GM19193 (cell line): ENCODE measurements around the gene UBAP1L.

Experiments
- POLR2A ChIP-seq: IDR thresholded peaks from 4 replicates; pipeline ENCODE4 v1.6.1; 2011; ENCODE audit not compliant: insufficient read depth, insufficient read length; ENCODE audit errors: extremely low read depth

UBAP1L gene

DNA sequence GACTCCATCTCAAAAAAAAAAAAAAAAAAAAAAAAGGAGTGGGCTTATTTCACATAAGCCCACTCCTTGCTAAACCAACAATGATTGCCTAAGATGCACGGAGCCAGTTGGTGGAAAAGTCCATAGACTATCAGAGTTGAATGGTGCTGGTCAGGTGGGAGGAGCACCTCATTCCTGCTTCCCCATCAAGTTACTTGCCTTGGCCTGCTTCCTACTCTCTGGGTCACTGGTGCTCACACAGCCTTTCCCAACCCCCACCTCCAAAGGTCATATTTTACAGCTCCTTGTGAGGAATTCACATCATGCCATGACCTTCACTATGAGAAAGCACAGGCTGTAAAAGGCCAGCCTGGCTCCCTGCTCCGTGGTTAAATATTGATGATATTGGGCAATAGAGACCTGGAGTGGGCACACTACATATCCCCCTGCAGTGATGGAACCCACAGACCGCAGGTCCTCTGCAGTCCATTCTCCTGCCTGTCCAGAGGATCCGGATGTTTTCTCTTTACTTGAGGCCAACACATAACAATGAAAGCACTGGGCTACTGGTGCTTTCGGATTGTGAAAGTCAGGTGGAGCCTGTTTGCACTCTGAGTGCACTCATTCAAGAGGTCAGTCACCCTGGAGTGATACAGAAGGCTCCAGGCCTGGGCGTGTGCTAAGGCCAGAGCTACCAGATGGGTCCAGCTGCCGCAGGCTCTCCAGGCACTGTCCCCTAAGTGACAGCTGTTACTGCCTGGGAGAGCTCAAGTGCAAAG lies 70.1 kb downstream of the UBAP1L start, which contains the start of gene SLC51B:
Gene SLC51B (plus strand): TSS at position 664 of the 758 bp plus-strand sequence. CDS start 4,618 bp downstream, outside the sequence.
- no peak for TF ChIP-seq POLR2A

DNA sequence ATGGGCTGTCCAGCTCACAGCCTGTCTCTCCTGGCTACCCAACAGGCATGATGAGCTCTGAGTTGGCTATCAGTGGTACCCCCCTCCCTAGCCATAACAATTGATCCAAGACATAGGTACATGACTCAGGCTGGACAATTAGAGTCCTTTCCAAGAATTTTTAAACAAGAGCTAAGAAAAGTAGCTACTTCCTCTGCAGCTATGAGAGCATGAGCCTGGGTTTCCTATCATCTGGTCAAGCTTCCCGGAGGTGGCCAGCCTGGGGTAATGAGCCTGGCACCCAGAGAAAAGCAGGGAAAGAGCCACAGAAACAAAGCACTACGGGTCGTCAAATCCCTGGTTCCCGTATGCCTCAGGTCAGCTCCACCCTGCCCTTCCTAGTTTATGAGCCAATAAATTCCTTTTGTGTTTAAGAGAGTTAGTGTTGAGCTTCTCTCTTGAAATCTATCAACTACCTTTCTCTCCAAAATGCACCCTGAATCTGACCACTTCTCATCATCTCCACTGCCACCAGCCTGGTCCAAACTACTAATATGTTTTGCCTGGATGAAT lies 72.1 kb downstream of the UBAP1L start:
- TF ChIP-seq POLR2A: no peak
